ENCODE results near the gene HENMT1.

Gene HENMT1

DNA sequence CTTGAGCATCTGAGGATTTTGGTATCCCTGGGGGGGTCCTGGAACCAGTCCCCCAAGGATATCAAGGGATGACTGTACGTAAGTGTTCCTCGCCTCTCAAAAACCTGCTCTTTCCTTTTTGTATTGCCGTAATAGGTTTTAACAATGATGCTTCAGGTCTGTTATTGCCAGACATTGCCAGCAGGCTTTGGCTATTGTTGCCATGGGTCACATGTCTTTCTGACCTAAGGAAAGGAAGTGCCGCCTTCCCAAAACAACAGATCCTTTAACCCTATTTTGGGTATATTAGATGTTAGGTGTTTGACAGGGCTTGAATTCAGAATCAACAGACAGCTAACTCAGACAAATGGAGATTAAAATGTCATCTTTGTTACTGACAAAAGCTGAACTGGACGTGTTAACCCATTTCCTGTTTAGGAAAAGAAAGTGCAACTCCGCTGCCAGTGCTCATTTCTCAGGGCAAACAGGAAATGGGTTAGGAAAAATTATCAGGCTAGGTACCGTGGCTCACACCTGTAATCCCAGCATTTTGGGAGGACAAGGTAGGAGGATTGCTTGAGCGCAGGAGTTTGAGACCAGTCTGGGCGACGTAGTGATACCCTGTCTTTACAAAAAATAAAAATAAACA, 18.8 kb upstream of the HENMT1 start:
- no peak overlapping the region for H3K4me3 ChIP-seq (ENCODE audit: low read length)
- no peak overlapping the region for H3K56ac ChIP-seq (ENCODE audit: low read length)
- no peak overlapping the region for H3K9ac ChIP-seq (ENCODE audit: low read length)
- H3K23ac ChIP-seq (ENCODE audit: low read length), result no peak overlapping the region
- H3K79me2 ChIP-seq (ENCODE audit: control insufficient read depth, insufficient read depth, low read length), result no peaks in the 10 kb centered on the region
- H2AK5ac ChIP-seq (ENCODE audit: low read length), result no peak overlapping the region
- H2BK5ac ChIP-seq (ENCODE audit: low read length), result no peak overlapping the region
- no peak overlapping the region for H3K18ac ChIP-seq (ENCODE audit: low read length)
- H3K4ac ChIP-seq (ENCODE audit: low read depth, low read length), result no peak overlapping the region
- no peak for DNase-seq
- peaks cover 2% of the 10 kb centered on the region for H3K4me1 ChIP-seq (ENCODE audit: control insufficient read depth, low read depth, low read length)
- no peak overlapping the region for H3K4me2 ChIP-seq (ENCODE audit: low read length)
- H3K79me1 ChIP-seq (ENCODE audit: low read length), result no peaks in the 10 kb centered on the region
- no peak overlapping the region for H3K27ac ChIP-seq (ENCODE audit: low read depth, low read length)
- H4K5ac ChIP-seq (ENCODE audit: low read length), result no peak overlapping the region
- no peaks in the 10 kb centered on the region for H3K36me3 ChIP-seq (ENCODE audit: control insufficient read depth, insufficient read depth, low read length)
- H2BK15ac ChIP-seq (replicated peaks; ENCODE audit: low read depth), result no peak overlapping the region
- no peak overlapping the region for H4K8ac ChIP-seq (ENCODE audit: low read depth, low read length)
- no peaks in the 10 kb centered on the region for H3K27me3 ChIP-seq (ENCODE audit: insufficient read depth, low read length, poor library complexity)
- WGBS (ENCODE audit: extremely low coverage, insufficient coverage, low lambda C conversion rate), result no CpG with 5 or more reads among the region's 10 CpGs
- H2BK120ac ChIP-seq (ENCODE audit: low read depth, low read length), result no peak overlapping the region

DNA sequence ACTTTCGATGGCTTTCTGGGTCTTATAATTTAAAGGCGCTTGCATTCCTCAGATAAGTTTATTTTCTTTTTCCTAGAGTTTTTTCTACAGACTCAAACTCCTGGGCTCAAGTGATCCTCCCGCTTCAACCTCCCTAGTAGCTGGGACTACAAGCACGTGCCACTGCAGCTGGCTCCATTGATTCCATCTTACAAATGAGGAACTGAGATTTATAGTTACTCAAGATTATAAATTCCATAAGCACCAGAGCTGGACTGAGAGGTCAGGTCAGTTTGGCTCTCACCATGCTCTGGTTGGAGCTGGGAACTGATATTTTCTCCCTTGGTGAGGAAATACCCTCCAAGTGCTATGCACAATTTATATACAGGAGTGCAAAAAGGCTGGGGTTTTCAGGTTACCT, 17.8 kb upstream of the HENMT1 start:
- Histone ChIP-seq H3K79me2 (ENCODE audit: control insufficient read depth, insufficient read depth, low read length) (no peaks in the 10 kb centered on the region), H3K27ac (ENCODE audit: low read depth, low read length) (no peak overlapping the region), H3K27me3 (ENCODE audit: insufficient read depth, low read length, poor library complexity) (no peaks in the 10 kb centered on the region), H3K18ac (ENCODE audit: low read length) (no peak overlapping the region), H3K23ac (ENCODE audit: low read length) (no peak overlapping the region), H3K4me2 (ENCODE audit: low read length) (no peak overlapping the region), H3K36me3 (ENCODE audit: control insufficient read depth, insufficient read depth, low read length) (no peaks in the 10 kb centered on the region), H3K56ac (ENCODE audit: low read length) (no peak overlapping the region), H3K9ac (ENCODE audit: low read length) (no peak overlapping the region), H3K4me1 (ENCODE audit: control insufficient read depth, low read depth, low read length) (peaks cover 2% of the 10 kb centered on the region), H2BK15ac (replicated peaks; ENCODE audit: low read depth) (no peak overlapping the region), H4K5ac (ENCODE audit: low read length) (no peak overlapping the region), H3K4ac (ENCODE audit: low read depth, low read length) (no peak overlapping the region), H2BK5ac (ENCODE audit: low read length) (no peak overlapping the region), H4K8ac (ENCODE audit: low read depth, low read length) (no peak overlapping the region), H3K79me1 (ENCODE audit: low read length) (no peaks in the 10 kb centered on the region), H2AK5ac (ENCODE audit: low read length) (no peak overlapping the region), H3K4me3 (ENCODE audit: low read length) (no peak overlapping the region), H2BK120ac (ENCODE audit: low read depth, low read length) (no peak overlapping the region)
- no peak for DNase-seq
- WGBS (ENCODE audit: extremely low coverage, insufficient coverage, low lambda C conversion rate), result no CpG with 5 or more reads among the region's 4 CpGs

DNA sequence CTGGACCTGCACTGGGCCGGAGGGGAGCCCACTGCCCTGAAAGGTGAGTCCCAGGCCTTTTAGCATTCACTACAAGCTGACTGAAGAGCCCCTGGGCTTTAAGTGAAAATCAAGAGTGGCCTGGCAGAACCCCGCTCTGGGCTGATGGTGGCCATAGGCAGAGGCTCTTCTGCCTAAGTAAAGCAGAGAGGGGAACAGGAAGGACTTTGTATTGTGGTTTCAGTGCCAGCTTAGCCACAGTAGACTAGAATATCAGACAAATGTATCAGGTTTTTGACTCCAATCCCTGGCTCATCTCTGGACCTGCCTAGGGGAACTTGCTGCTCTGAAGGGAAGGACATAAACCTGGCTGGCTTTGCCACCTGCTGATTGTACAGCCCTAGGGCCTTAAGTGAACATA, 10.2 kb upstream of the HENMT1 start:
- Histone ChIP-seq H3K27ac (ENCODE audit: low read depth, low read length) (no peak overlapping the region), H3K36me3 (ENCODE audit: control insufficient read depth, insufficient read depth, low read length) (no peaks in the 10 kb centered on the region), H3K56ac (ENCODE audit: low read length) (no peak overlapping the region), H3K4me2 (ENCODE audit: low read length) (no peak overlapping the region), H2AK5ac (ENCODE audit: low read length) (no peak overlapping the region), H3K9ac (ENCODE audit: low read length) (no peak overlapping the region), H2BK120ac (ENCODE audit: low read depth, low read length) (no peak overlapping the region), H2BK5ac (ENCODE audit: low read length) (no peak overlapping the region), H2BK15ac (replicated peaks; ENCODE audit: low read depth) (no peak overlapping the region), H3K4me3 (ENCODE audit: low read length) (no peak overlapping the region), H3K18ac (ENCODE audit: low read length) (no peak overlapping the region), H3K79me2 (ENCODE audit: control insufficient read depth, insufficient read depth, low read length) (no peaks in the 10 kb centered on the region), H3K4ac (ENCODE audit: low read depth, low read length) (no peak overlapping the region), H3K79me1 (ENCODE audit: low read length) (no peaks in the 10 kb centered on the region), H4K8ac (ENCODE audit: low read depth, low read length) (no peak overlapping the region), H3K23ac (ENCODE audit: low read length) (no peak overlapping the region), H3K27me3 (ENCODE audit: insufficient read depth, low read length, poor library complexity) (no peaks in the 10 kb centered on the region), H3K4me1 (ENCODE audit: control insufficient read depth, low read depth, low read length) (no peaks in the 10 kb centered on the region), H4K5ac (ENCODE audit: low read length) (no peak overlapping the region)
- DNase-seq, result no peak
- no CpG with 5 or more reads among the region's 2 CpGs for WGBS (ENCODE audit: extremely low coverage, insufficient coverage, low lambda C conversion rate)

DNA sequence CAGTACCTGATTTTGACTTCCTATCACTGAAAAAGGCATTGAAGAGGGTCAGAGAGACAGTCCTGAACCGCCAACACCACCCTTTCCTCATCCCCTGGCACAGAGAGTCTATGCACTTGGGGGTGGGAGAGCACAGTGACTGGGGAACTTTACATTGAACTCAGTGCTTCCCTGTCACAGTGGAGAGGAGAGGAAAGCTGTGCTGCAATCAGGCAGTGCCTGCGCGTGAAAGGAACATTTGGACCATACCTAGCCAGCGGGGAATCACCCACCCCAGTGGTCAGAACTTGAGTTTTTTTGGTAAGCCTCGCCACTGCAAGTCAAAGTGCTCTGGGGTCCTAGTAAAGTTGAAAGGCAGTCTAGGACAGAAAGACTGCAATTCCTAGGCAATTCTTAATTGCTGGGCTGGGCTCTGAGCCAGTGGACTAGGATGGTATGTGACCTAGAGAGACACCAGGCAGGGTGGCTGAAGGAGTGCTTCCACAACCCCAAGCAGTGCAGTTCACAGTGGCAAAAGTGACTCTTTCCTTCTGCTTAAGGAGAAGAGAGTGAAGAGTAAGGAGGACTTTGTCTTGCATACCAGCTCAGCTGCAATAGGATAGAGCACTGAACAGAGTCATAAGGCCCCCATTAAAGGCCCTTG, 9.4 kb upstream of the HENMT1 start:
- H2BK5ac ChIP-seq (ENCODE audit: low read length), result no peak overlapping the region
- no peak overlapping the region for H3K27ac ChIP-seq (ENCODE audit: low read depth, low read length)
- WGBS (ENCODE audit: extremely low coverage, insufficient coverage, low lambda C conversion rate), result no CpG with 5 or more reads among the region's 5 CpGs

DNA sequence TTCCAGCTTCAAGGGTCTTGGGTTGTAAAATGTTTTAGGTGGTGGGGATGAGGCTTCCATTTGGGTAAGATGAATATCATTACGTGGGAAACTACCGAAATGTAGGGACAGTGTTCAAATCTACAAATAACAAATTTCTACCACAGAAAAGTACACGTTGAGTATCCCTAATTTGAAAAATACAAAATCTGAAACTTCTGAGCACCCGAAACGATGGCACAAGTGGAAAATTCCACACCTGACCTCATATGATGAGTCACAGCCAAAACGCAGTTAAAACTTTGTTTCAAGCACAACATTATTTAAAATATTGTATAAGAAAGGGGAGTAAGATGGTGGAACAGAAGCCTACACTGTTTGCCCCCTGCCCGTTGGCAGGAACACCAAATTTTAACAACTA, 8.8 kb upstream of the HENMT1 start:
- H3K79me1 ChIP-seq (ENCODE audit: low read length), result no peaks in the 10 kb centered on the region

More for the DNA sequence above, 9.4 kb upstream of the HENMT1 start:
- H3K4me1 ChIP-seq (ENCODE audit: control insufficient read depth, low read depth, low read length), result no peaks in the 10 kb centered on the region
- H3K9ac ChIP-seq (ENCODE audit: low read length), result no peak overlapping the region
- H3K36me3 ChIP-seq (ENCODE audit: control insufficient read depth, insufficient read depth, low read length), result no peaks in the 10 kb centered on the region
- H3K27me3 ChIP-seq (ENCODE audit: insufficient read depth, low read length, poor library complexity), result no peaks in the 10 kb centered on the region
- H3K4me3 ChIP-seq (ENCODE audit: low read length), result no peak overlapping the region
- H3K4me2 ChIP-seq (ENCODE audit: low read length), result no peak overlapping the region
- no peak overlapping the region for H3K18ac ChIP-seq (ENCODE audit: low read length)
- no peak overlapping the region for H3K4ac ChIP-seq (ENCODE audit: low read depth, low read length)
- no peak overlapping the region for H2BK120ac ChIP-seq (ENCODE audit: low read depth, low read length)
- H3K23ac ChIP-seq (ENCODE audit: low read length), result no peak overlapping the region
- H3K56ac ChIP-seq (ENCODE audit: low read length), result no peak overlapping the region
- no peak for DNase-seq
- H4K5ac ChIP-seq (ENCODE audit: low read length), result no peak overlapping the region
- no peak overlapping the region for H2AK5ac ChIP-seq (ENCODE audit: low read length)
- no peak overlapping the region for H2BK15ac ChIP-seq (replicated peaks; ENCODE audit: low read depth)
- H4K8ac ChIP-seq (ENCODE audit: low read depth, low read length), result no peak overlapping the region
- no peaks in the 10 kb centered on the region for H3K79me2 ChIP-seq (ENCODE audit: control insufficient read depth, insufficient read depth, low read length)
- H3K79me1 ChIP-seq (ENCODE audit: low read length), result no peaks in the 10 kb centered on the region

DNA sequence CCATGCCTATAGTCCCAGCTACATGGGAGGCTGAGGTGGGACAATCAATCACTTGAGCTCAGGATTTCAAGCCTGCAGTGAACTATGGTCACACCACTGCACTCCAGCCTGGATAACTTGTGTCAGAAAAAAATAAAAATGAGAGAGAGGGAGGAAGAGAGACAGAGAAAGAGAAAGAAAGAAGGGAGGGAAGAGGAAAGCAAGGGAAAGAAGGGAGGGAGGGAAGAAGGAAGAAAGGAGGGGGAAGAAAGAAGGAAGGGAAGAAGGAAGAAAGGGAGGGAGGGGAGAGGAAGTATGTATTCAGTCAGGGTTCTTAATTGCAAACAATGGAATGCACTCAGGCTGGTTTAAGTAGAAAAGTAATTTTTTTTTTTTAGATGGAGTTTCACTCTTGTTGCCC, 7.9 kb upstream of the HENMT1 start:
- Histone ChIP-seq H2BK5ac (ENCODE audit: low read length) (no peak overlapping the region), H3K4me2 (ENCODE audit: low read length) (no peak overlapping the region), H2BK120ac (ENCODE audit: low read depth, low read length) (no peak overlapping the region), H3K9ac (ENCODE audit: low read length) (no peak overlapping the region), H3K79me2 (ENCODE audit: control insufficient read depth, insufficient read depth, low read length) (no peaks in the 10 kb centered on the region), H4K8ac (ENCODE audit: low read depth, low read length) (no peak overlapping the region), H2BK15ac (replicated peaks; ENCODE audit: low read depth) (no peak overlapping the region), H3K18ac (ENCODE audit: low read length) (no peak overlapping the region), H3K79me1 (ENCODE audit: low read length) (no peaks in the 10 kb centered on the region), H3K4me3 (ENCODE audit: low read length) (no peak overlapping the region), H3K4ac (ENCODE audit: low read depth, low read length) (no peak overlapping the region), H2AK5ac (ENCODE audit: low read length) (no peak overlapping the region), H3K27me3 (ENCODE audit: insufficient read depth, low read length, poor library complexity) (no peaks in the 10 kb centered on the region), H3K36me3 (ENCODE audit: control insufficient read depth, insufficient read depth, low read length) (no peaks in the 10 kb centered on the region), H3K23ac (ENCODE audit: low read length) (no peak overlapping the region), H3K27ac (ENCODE audit: low read depth, low read length) (no peak overlapping the region), H4K5ac (ENCODE audit: low read length) (no peak overlapping the region), H3K4me1 (ENCODE audit: control insufficient read depth, low read depth, low read length) (no peaks in the 10 kb centered on the region), H3K56ac (ENCODE audit: low read length) (no peak overlapping the region)
- no peak for DNase-seq

More for the DNA sequence above, 8.8 kb upstream of the HENMT1 start:
- no peak overlapping the region for H3K4ac ChIP-seq (ENCODE audit: low read depth, low read length)
- H4K8ac ChIP-seq (ENCODE audit: low read depth, low read length), result no peak overlapping the region
- no peaks in the 10 kb centered on the region for H3K27me3 ChIP-seq (ENCODE audit: insufficient read depth, low read length, poor library complexity)
- WGBS (ENCODE audit: extremely low coverage, insufficient coverage, low lambda C conversion rate), result no CpG with 5 or more reads among the region's 7 CpGs
- H2BK15ac ChIP-seq (replicated peaks; ENCODE audit: low read depth), result no peak overlapping the region
- no peak overlapping the region for H3K27ac ChIP-seq (ENCODE audit: low read depth, low read length)
- H4K5ac ChIP-seq (ENCODE audit: low read length), result no peak overlapping the region
- no peak overlapping the region for H3K56ac ChIP-seq (ENCODE audit: low read length)
- no peak overlapping the region for H2BK5ac ChIP-seq (ENCODE audit: low read length)
- H3K4me1 ChIP-seq (ENCODE audit: control insufficient read depth, low read depth, low read length), result no peaks in the 10 kb centered on the region
- no peak overlapping the region for H3K23ac ChIP-seq (ENCODE audit: low read length)
- no peak for DNase-seq
- H3K4me3 ChIP-seq (ENCODE audit: low read length), result no peak overlapping the region
- no peak overlapping the region for H3K9ac ChIP-seq (ENCODE audit: low read length)
- H3K18ac ChIP-seq (ENCODE audit: low read length), result no peak overlapping the region
- no peaks in the 10 kb centered on the region for H3K36me3 ChIP-seq (ENCODE audit: control insufficient read depth, insufficient read depth, low read length)
- no peak overlapping the region for H3K4me2 ChIP-seq (ENCODE audit: low read length)
- H2BK120ac ChIP-seq (ENCODE audit: low read depth, low read length), result no peak overlapping the region
- no peaks in the 10 kb centered on the region for H3K79me2 ChIP-seq (ENCODE audit: control insufficient read depth, insufficient read depth, low read length)
- no peak overlapping the region for H2AK5ac ChIP-seq (ENCODE audit: low read length)

All from mesendoderm (in vitro differentiated cells).